HL-60 (cell line): ENCODE results near the gene EP400.

Experiments used
- CTCF ChIP-seq: IDR thresholded peaks from one replicate; pipeline ENCODE4 v1.5.1; 2011; ENCODE audit warnings: low read length, control low read depth, inconsistent platforms; ENCODE audit not compliant: insufficient read depth
- POLR2AphosphoS5 ChIP-seq: IDR thresholded peaks from 2 replicates; pipeline ENCODE4 v1.6.1; 2012; ENCODE audit warnings: low read depth

DNA sequence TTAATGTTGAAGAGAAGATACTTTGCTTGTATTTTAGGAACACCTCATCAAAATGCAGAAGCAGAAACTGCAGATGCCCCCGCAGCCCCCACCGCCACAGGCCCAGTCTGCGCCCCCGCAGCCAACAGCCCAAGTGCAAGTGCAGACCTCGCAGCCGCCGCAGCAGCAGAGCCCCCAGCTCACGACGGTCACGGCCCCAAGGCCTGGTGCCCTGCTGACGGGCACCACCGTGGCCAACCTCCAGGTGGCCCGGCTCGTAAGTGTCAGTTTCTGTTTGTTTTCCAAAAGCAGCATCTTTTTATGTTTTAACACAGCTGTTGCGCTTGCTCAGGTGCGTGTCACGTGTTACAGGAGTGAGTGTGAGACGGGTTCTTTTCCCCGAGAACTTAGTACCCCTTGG, 114.9 kb downstream of the EP400 start:
- no peak for TF ChIP-seq CTCF
- no peak for TF ChIP-seq POLR2AphosphoS5
